Skeletal muscle tissue (tissue), 4 donors: ENCODE results near the gene CYTH3. TPM values are rescaled to one million over a fixed set of nuclear protein-coding genes. Genes with fewer than 3 reads are reported as not detected.

Experiments
- H3K27ac ChIP-seq: one replicate; pipeline ENCODE4 v1.7.0; 2013; ENCODE audit warnings: mild to moderate bottlenecking, low read depth, low read length, inconsistent platforms
- H3K27me3 ChIP-seq, 3 donors: one replicate each; pipeline ENCODE4 v1.7.0; 2013; ENCODE audit warnings: low read length in 3 of 3; ENCODE audit not compliant: control insufficient read depth in 3 of 3, insufficient read depth in 3 of 3
- H3K36me3 ChIP-seq, 3 donors: one replicate each; pipeline ENCODE4 v1.7.0; 2013; ENCODE audit warnings: low read length in 3 of 3; ENCODE audit not compliant: control insufficient read depth in 3 of 3, insufficient read depth in 3 of 3
- H3K4me1 ChIP-seq, 3 donors: one replicate each; pipeline ENCODE4 v1.7.0; 2013; ENCODE audit warnings: low read length in 3 of 3, mild to moderate bottlenecking in 3 of 3; ENCODE audit not compliant: control insufficient read depth in 3 of 3, insufficient read depth in 3 of 3
- H3K4me3 ChIP-seq, 3 donors: one replicate each; pipeline ENCODE4 v1.7.0; 2013; ENCODE audit warnings: low read length in 3 of 3
- H3K9ac ChIP-seq, 3 donors: one replicate each; pipeline ENCODE4 v1.7.0; 2013; ENCODE audit warnings: low read length in 3 of 3, mild to moderate bottlenecking in 3 of 3, moderate library complexity in 2 of 3, low read depth in 1 of 3
- H3K9me3 ChIP-seq, 3 donors: one replicate each; pipeline ENCODE4 v1.7.0; 2013; ENCODE audit warnings: low read length in 3 of 3; ENCODE audit not compliant: control insufficient read depth in 3 of 3
- total RNA-seq: library from RNA; depleted of rRNA; stranded (reverse); fragments of >200 nt; gene quantifications from one replicate; pipeline ENCODE4 v1.2.3, GENCODE V29; 2014
- donor health status: Osteomylitis.

CYTH3 gene
- total RNA-seq, 1 donor from 2014 or later = 19.3 TPM

GRCh38 chr7:6259257-6259656, 13.2 kb downstream of the CYTH3 start:
- H3K36me3 ChIP-seq = no peaks in the 10 kb centered on the region
- peaks cover 34 to 53% (median 44%) of the 10 kb centered on the region in 3 donors for H3K4me1 ChIP-seq
- no peak overlapping the region for H3K9ac ChIP-seq
- H3K4me3 ChIP-seq = no peak overlapping the region
- peak overlapping the region; percentile 61 for H3K27ac ChIP-seq
- H3K27me3 ChIP-seq = no peaks in the 10 kb centered on the region
- H3K9me3 ChIP-seq = no peaks in the 10 kb centered on the region

GRCh38 chr7:6258440-6259182, 13.8 kb downstream of the CYTH3 start:
- Histone ChIP-seq H3K4me3 (no peak overlapping the region), H3K36me3 (no peaks in the 10 kb centered on the region), H3K27me3 (no peaks in the 10 kb centered on the region), H3K27ac (peak overlapping the region; percentile 61), H3K9ac (no peak overlapping the region), H3K9me3 (no peaks in the 10 kb centered on the region), H3K4me1 (peaks cover 34 to 53% (median 44%) of the 10 kb centered on the region in 3 donors)

DNA sequence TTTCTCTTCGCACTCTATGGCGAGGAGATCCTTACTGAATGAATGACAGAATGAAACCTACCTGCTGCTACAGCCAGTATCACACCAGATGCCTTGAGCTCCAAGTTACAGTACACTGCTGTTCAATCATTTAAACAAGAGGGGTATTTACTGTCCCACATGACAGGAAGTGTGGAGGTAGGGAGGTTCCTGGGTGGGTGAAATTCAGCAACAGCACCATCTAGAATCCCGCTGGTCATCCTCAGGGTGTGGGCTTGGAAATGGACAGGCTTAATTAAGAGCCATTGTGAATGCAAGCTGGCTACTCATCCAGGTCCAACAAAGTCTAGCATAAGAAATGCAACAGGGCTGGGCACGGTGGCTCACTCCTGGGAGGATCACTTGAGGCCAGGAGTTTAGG, 14.7 kb downstream of the CYTH3 start:
- Histone ChIP-seq H3K4me3 (peak overlapping the region in 1 of 3 donors; percentile 6), H3K36me3 (no peaks in the 10 kb centered on the region), H3K9ac (peak overlapping the region in 1 of 3 donors; percentile 13), H3K9me3 (no peaks in the 10 kb centered on the region), H3K27me3 (no peaks in the 10 kb centered on the region), H3K4me1 (peaks cover 40 to 47% (median 45%) of the 10 kb centered on the region in 3 donors), H3K27ac (peak overlapping the region; percentile 54)

DNA sequence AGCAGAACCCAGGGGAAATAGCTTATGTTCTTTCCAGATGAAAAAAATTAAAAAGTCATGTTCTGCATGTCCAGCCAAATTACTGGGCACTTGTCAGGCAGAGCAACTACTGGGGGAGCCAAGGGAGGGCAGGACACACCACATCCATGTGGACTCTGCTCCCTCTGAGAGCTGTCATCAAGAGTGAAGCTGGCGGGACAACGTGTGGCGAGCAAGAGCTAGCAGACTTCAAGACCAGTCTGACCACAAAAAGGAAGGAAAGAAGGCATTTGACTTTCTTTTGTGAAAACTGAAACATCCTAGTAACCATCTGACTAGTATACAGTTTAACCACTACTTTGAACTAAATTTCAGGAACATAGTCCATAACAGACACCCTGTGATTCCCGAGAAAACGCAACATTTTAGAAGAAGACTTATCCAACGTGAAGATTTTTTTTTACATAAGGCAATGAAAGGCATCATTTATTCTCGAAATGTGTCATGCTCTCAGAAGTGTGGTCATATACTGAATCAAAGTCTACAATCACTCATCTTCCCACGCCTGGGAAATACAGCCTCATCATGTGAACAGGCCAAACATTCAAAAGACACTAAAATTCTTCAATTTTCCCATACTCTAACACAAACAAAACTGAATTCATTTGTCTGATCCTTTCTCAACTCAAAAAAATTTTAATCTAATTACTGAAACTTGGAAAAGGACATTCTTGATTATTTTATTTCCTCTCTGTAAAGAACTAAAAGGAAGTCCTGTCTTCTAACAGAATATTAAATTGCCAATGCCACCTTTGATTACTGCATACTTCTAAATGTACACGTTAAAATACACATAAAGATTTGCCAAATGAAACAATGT, 15.5 kb downstream of the CYTH3 start:
- Histone ChIP-seq H3K27me3 (no peaks in the 10 kb centered on the region), H3K4me3 (peak overlapping the region in 1 of 3 donors; percentile 46), H3K36me3 (no peaks in the 10 kb centered on the region), H3K9me3 (no peaks in the 10 kb centered on the region), H3K27ac (peak overlapping the region; percentile 76), H3K4me1 (peaks cover 43 to 49% (median 46%) of the 10 kb centered on the region in 3 donors), H3K9ac (no peak overlapping the region)

DNA sequence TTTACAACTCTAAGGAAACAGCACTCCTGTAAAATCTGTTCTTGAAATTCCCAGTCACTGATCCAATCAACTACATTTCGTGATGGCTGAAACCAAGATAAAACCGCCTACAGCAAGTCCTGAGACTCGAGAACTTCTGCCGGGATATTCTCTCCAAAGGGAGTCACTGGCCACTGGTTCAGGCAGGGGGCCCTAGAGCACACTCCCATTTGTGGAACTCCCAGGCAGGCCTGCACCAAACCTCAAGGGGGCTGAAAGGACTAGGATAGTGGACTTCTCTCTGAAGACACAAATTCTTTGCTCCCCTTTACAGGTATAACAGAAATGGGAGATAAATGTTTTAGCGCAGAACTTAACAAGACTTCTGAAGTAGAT, 16.3 kb downstream of the CYTH3 start:
- Histone ChIP-seq H3K4me1 (peaks cover 41 to 50% (median 49%) of the 10 kb centered on the region in 3 donors), H3K27me3 (no peaks in the 10 kb centered on the region), H3K36me3 (no peaks in the 10 kb centered on the region), H3K4me3 (peak overlapping the region in 1 of 3 donors; percentile 46), H3K27ac (peak overlapping the region; percentile 76), H3K9ac (no peak overlapping the region), H3K9me3 (no peaks in the 10 kb centered on the region)

DNA sequence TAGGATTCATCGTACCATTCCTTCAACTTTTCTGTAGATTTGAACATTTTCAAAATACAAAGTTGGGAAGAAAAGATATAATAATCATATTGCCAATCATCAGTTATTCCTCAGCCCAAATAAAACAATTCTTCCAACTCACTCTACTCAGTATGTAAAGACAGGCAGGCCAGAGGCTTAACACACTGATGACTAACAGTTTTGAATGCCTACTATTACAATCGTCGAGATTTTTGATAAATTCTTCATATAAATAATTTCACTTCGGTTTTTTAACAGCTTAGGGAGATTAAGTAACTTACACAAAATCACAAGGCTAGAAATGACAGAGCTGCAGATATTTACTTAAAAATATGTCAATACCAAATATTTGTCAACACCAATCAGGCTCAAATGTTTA, 17.6 kb downstream of the CYTH3 start:
- Histone ChIP-seq H3K9me3 (no peaks in the 10 kb centered on the region), H3K27me3 (no peaks in the 10 kb centered on the region), H3K9ac (no peak overlapping the region), H3K4me3 (no peak overlapping the region), H3K36me3 (no peaks in the 10 kb centered on the region), H3K4me1 (peaks cover 40 to 51% (median 44%) of the 10 kb centered on the region in 3 donors), H3K27ac (peak overlapping the region; percentile 76)

GRCh38 chr7:6252748-6253147, 19.7 kb downstream of the CYTH3 start:
- peaks cover 34 to 54% (median 39%) of the 10 kb centered on the region in 3 donors for H3K4me1 ChIP-seq
- peak overlapping the region in 1 of 3 donors; percentile 45 for H3K9ac ChIP-seq
- H3K27ac ChIP-seq = no peak overlapping the region
- H3K9me3 ChIP-seq = no peaks in the 10 kb centered on the region
- H3K4me3 ChIP-seq = no peak overlapping the region
- no peaks in the 10 kb centered on the region for H3K36me3 ChIP-seq
- no peaks in the 10 kb centered on the region for H3K27me3 ChIP-seq

GRCh38 chr7:6252341-6252746, 20.1 kb downstream of the CYTH3 start:
- peak overlapping the region in 1 of 3 donors; percentile 45 for H3K9ac ChIP-seq
- no peaks in the 10 kb centered on the region for H3K9me3 ChIP-seq
- peak overlapping the region; percentile 31 for H3K27ac ChIP-seq
- H3K4me1 ChIP-seq = peaks cover 31 to 52% (median 38%) of the 10 kb centered on the region in 3 donors
- no peaks in the 10 kb centered on the region for H3K27me3 ChIP-seq
- no peak overlapping the region for H3K4me3 ChIP-seq
- H3K36me3 ChIP-seq = no peaks in the 10 kb centered on the region

GRCh38 chr7:6251653-6252052, 20.8 kb downstream of the CYTH3 start:
- Histone ChIP-seq H3K9ac (no peak overlapping the region), H3K27me3 (no peaks in the 10 kb centered on the region), H3K27ac (peak overlapping the region; percentile 31), H3K4me3 (no peak overlapping the region), H3K36me3 (no peaks in the 10 kb centered on the region), H3K9me3 (no peaks in the 10 kb centered on the region), H3K4me1 (peaks cover 24 to 48% (median 34%) of the 10 kb centered on the region in 3 donors)

DNA sequence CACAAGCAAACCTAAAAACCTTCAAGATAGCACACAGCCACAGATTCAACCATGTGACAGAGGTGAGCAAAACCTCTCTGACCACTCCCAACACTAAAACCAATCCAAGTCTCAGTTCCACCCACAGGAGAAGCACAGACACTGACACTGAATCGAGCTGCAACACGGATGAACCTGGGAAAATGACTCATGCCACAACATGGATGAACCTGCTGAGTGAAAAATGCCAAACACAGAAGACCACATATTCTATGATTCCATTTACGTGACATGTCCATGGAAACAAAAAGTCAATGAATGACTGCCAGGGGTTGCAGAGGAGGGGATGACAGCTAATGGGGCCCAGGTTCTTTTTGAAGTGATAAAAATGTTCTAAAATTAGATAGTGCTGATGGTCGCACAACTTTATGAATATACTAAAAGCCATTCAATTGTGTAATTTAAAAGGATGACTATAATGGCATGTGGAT, 22.0 kb downstream of the CYTH3 start:
- H3K4me1 ChIP-seq = peaks cover 21 to 41% (median 26%) of the 10 kb centered on the region in 3 donors
- peak overlapping the region; percentile 8 for H3K27ac ChIP-seq

More for the DNA sequence above, 22.0 kb downstream of the CYTH3 start:
- Histone ChIP-seq H3K36me3 (no peaks in the 10 kb centered on the region), H3K9ac (no peak overlapping the region), H3K27me3 (no peaks in the 10 kb centered on the region), H3K4me3 (no peak overlapping the region), H3K9me3 (no peaks in the 10 kb centered on the region)
